ENCODE results near the gene SPI1. TPM values are rescaled to one million over a fixed set of nuclear protein-coding genes. Genes with fewer than 3 reads are reported as not detected.

SPI1 gene
- total RNA-seq, 1 donor from 2014 or later: not detected

GRCh38 chr11:47384498-47384897 lies 6.2 kb upstream of the SPI1 start:
- H3K4me1 Mint-ChIP-seq (ENCODE audit: unreplicated experiment): no peaks in the 10 kb centered on the region
- H3K36me3 Mint-ChIP-seq: no peaks in the 10 kb centered on the region
- no peak for TF ChIP-seq CTCF (conservative IDR thresholded peaks at IDR 0.05)
- H3K9me3 Mint-ChIP-seq: no peaks in the 10 kb centered on the region
- no peak for DNase-seq (ENCODE audit: extremely low spot score, unreplicated experiment)
- no peak overlapping the region for H3K4me3 Mint-ChIP-seq
- H3K27me3 Mint-ChIP-seq: no peaks in the 10 kb centered on the region
- H3K27ac Mint-ChIP-seq: no peak overlapping the region

- Mint-ChIP-seq H3K27ac (no peak overlapping the region), H3K9me3 (no peaks in the 10 kb centered on the region), H3K4me3 (no peak overlapping the region), H3K4me1 (ENCODE audit: unreplicated experiment) (no peaks in the 10 kb centered on the region), H3K27me3 (no peaks in the 10 kb centered on the region), H3K36me3 (no peaks in the 10 kb centered on the region)
- no peak for TF ChIP-seq CTCF (conservative IDR thresholded peaks at IDR 0.05)
- DNase-seq (ENCODE audit: extremely low spot score, unreplicated experiment): no peak
Observed at GRCh38 chr11:47383071-47383470, 4.7 kb upstream of the SPI1 start.

- Mint-ChIP-seq H3K27me3 (no peaks in the 10 kb centered on the region), H3K4me1 (ENCODE audit: unreplicated experiment) (no peaks in the 10 kb centered on the region), H3K36me3 (no peaks in the 10 kb centered on the region), H3K4me3 (no peak overlapping the region), H3K9me3 (no peaks in the 10 kb centered on the region), H3K27ac (no peak overlapping the region)
- TF ChIP-seq CTCF (conservative IDR thresholded peaks at IDR 0.05): no peak
- DNase-seq (ENCODE audit: extremely low spot score, unreplicated experiment): no peak
Observed at GRCh38 chr11:47380078-47380477, 1.7 kb upstream of the SPI1 start.

GRCh38 chr11:47379317-47379716 lies 970 bp upstream of the SPI1 start:
- TF ChIP-seq CTCF (conservative IDR thresholded peaks at IDR 0.05): no peak
- H3K4me1 Mint-ChIP-seq (ENCODE audit: unreplicated experiment): no peaks in the 10 kb centered on the region
- H3K27ac Mint-ChIP-seq: no peak overlapping the region
- H3K4me3 Mint-ChIP-seq: no peak overlapping the region
- H3K27me3 Mint-ChIP-seq: no peaks in the 10 kb centered on the region
- no peak for DNase-seq (ENCODE audit: extremely low spot score, unreplicated experiment)
- no peaks in the 10 kb centered on the region for H3K9me3 Mint-ChIP-seq
- H3K36me3 Mint-ChIP-seq: no peaks in the 10 kb centered on the region

- no peak overlapping the region for H3K4me3 Mint-ChIP-seq
- no peak overlapping the region for H3K27ac Mint-ChIP-seq
- H3K36me3 Mint-ChIP-seq: no peaks in the 10 kb centered on the region
- H3K4me1 Mint-ChIP-seq (ENCODE audit: unreplicated experiment): no peaks in the 10 kb centered on the region
- no peak for DNase-seq (ENCODE audit: extremely low spot score, unreplicated experiment)
- TF ChIP-seq CTCF (conservative IDR thresholded peaks at IDR 0.05): no peak
- H3K27me3 Mint-ChIP-seq: no peaks in the 10 kb centered on the region
- H3K9me3 Mint-ChIP-seq: no peaks in the 10 kb centered on the region
Observed at GRCh38 chr11:47378836-47379170, 456 bp upstream of the SPI1 start.

- Mint-ChIP-seq H3K27ac (no peak overlapping the region), H3K4me3 (no peak overlapping the region), H3K9me3 (no peaks in the 10 kb centered on the region), H3K4me1 (ENCODE audit: unreplicated experiment) (no peaks in the 10 kb centered on the region), H3K27me3 (no peaks in the 10 kb centered on the region), H3K36me3 (no peaks in the 10 kb centered on the region)
- no peak for DNase-seq (ENCODE audit: extremely low spot score, unreplicated experiment)
- TF ChIP-seq CTCF (conservative IDR thresholded peaks at IDR 0.05): no peak
Observed at GRCh38 chr11:47377571-47378009, 757 bp downstream of the SPI1 start.
